HEK293T (cell line): ENCODE measurements around the gene ISM1.

Experiments
- CTCF ChIA-PET: fragments of 350-600 bp; formaldehyde crosslinking; extraction: SDS; loops from one replicate; lab custom pipeline; 2021; ENCODE audit warnings: antibody characterized with exemption, inconsistent platforms; lab: Yijun Ruan, JAX
- POLR2A ChIA-PET: fragments of 350-600 bp; formaldehyde crosslinking; extraction: SDS; loops from one replicate; lab custom pipeline; 2020; ENCODE audit warnings: antibody characterized with exemption, inconsistent platforms; lab: Yijun Ruan, JAX
- DNase-seq: peaks from one replicate; pipeline ENCODE4 v3.0.0; 2012; ENCODE audit warnings: mixed read lengths; ENCODE audit errors: extremely low spot score
- ARNT ChIP-seq: fragments of 450-650 bp; IDR thresholded peaks from 2 replicates; pipeline ENCODE4 v1.6.1; 2017; ENCODE audit warnings: mild to moderate bottlenecking
- BHLHE40 ChIP-seq: fragments of 450-650 bp; IDR thresholded peaks from 2 replicates; pipeline ENCODE4 v1.6.1; 2016; ENCODE audit warnings: mild to moderate bottlenecking, moderate library complexity, borderline replicate concordance
- CTBP1 ChIP-seq: fragments of 450-650 bp; IDR thresholded peaks from 2 replicates; pipeline ENCODE4 v1.6.1; 2016; ENCODE audit warnings: borderline replicate concordance
- ELF4 ChIP-seq: fragments of 450-650 bp; IDR thresholded peaks from 2 replicates; pipeline ENCODE4 v1.6.1; 2017; ENCODE audit warnings: antibody characterized with exemption
- FOXA1 ChIP-seq: fragments of 450-650 bp; IDR thresholded peaks from 2 replicates; pipeline ENCODE4 v1.6.1; 2016; ENCODE audit warnings: mild to moderate bottlenecking
- FOXK2 ChIP-seq: fragments of 450-650 bp; IDR thresholded peaks from 2 replicates; pipeline ENCODE4 v1.6.1; 2016; ENCODE audit warnings: mild to moderate bottlenecking
- FOXM1 ChIP-seq: fragments of 450-650 bp; IDR thresholded peaks from 2 replicates; pipeline ENCODE4 v1.6.1; 2017; ENCODE audit warnings: mild to moderate bottlenecking, borderline replicate concordance
- HDGF ChIP-seq: fragments of 450-650 bp; IDR thresholded peaks from 2 replicates; pipeline ENCODE4 v1.6.1; 2017; ENCODE audit warnings: antibody characterized with exemption, borderline replicate concordance
- L3MBTL2 ChIP-seq: fragments of 450-650 bp; conservative IDR thresholded peaks from 2 replicates; pipeline ENCODE4 v1.6.1; 2016; ENCODE audit warnings: mild to moderate bottlenecking
- LEF1 ChIP-seq: fragments of 450-650 bp; IDR thresholded peaks from 2 replicates; pipeline ENCODE4 v1.6.1; 2017; ENCODE audit warnings: mild to moderate bottlenecking, borderline replicate concordance
- NFRKB ChIP-seq: fragments of 450-650 bp; IDR thresholded peaks from 2 replicates; pipeline ENCODE4 v1.6.1; 2016; ENCODE audit warnings: mild to moderate bottlenecking, moderate library complexity
- SP1 ChIP-seq: fragments of 450-650 bp; IDR thresholded peaks from 2 replicates; pipeline ENCODE4 v1.6.1; 2017
- SUZ12 ChIP-seq: fragments of 450-650 bp; IDR thresholded peaks from 2 replicates; pipeline ENCODE4 v1.6.1; 2016; ENCODE audit warnings: mild to moderate bottlenecking
- TARDBP ChIP-seq: fragments of 450-650 bp; IDR thresholded peaks from 2 replicates; pipeline ENCODE4 v1.6.1; 2016
- ZNF384 ChIP-seq: fragments of 450-650 bp; IDR thresholded peaks from 2 replicates; pipeline ENCODE4 v1.6.1; 2016
- TF ChIP-seq, protein P1 (sequence below): fragments of 450-650 bp; IDR thresholded peaks from 2 replicates; pipeline ENCODE4 v1.6.1; 2016

The ISM1 gene

DNA sequence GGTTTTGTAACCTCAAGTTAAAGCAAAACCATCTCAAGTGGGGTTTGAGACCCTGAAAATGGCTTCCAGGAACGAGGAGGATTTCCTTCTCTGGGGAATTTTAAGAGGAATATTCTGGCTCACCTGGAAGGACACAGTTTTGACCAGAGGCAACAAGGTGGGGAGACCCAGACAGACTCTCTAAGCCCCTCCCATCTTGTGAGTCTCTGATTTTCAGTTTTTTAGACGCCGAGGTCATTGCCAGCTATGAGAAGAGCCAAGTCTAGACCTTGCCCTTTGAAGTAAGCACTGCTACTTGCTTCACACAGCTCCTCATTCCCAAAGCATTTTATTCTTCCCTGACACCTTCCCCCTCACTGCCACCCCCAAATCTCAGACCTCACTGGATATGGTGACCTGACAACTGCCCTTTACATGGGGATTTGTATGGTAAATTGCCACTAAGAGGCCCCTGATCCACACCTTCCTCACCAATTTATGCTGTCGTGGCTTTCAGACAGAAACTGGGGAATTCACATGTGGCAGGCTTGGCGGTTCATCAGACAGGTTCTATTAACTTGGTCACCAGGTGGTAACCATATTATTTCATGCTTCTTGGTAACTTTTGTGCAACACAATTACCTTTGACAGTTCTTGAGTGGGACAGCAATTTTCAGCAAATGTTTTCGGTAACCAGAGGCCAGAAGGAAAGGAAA is 116.2 kb downstream of the ISM1 start:
- DNase-seq: no peak
- ChIA-PET CTCF (no interaction called here), POLR2A (no interaction called here)
- no peak for TF ChIP-seq HDGF
- TF ChIP-seq TARDBP: no peak
- no peak for TF ChIP-seq SUZ12
- TF ChIP-seq LEF1: no peak
- TF ChIP-seq CTBP1: no peak

DNA sequence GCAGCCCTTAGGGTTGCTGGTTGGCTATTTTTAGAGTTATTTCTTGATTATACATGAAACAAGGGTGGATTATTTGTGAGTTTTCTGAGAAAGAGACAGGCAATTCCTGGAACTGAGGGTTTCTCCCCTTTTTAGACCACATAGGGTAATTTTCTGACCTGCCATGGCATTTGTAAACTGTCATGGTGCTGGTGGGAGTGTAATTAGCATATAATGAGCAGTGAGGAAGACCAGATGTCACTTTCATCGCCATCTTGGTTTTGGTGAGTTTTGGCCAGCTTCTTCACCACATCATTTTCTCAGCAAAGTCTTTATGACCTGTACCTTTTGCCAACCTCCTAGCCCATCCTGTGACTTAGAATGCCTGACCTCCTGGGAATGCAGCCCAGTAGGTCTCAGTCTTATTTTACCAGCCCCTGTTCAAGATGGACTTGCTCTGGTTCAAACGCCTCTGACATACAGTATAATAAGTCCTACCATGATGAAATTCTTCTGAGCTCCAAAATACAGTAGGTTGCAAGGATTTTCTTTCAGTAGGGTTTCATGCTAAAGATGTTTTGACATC is 117.1 kb downstream of the ISM1 start:
- TF ChIP-seq FOXM1 (no peak), FOXK2 (no peak), ZNF384 (no peak), ARNT (no peak), L3MBTL2 (no peak), ELF4 (no peak), NFRKB (no peak), SP1 (no peak), CTBP1 (no peak), FOXA1 (no peak), HDGF (no peak), SUZ12 (no peak), LEF1 (no peak), BHLHE40 (no peak)
- TF ChIP-seq, protein P1, sequence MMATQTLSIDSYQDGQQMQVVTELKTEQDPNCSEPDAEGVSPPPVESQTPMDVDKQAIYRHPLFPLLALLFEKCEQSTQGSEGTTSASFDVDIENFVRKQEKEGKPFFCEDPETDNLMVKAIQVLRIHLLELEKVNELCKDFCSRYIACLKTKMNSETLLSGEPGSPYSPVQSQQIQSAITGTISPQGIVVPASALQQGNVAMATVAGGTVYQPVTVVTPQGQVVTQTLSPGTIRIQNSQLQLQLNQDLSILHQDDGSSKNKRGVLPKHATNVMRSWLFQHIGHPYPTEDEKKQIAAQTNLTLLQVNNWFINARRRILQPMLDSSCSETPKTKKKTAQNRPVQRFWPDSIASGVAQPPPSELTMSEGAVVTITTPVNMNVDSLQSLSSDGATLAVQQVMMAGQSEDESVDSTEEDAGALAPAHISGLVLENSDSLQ: no peak
- no peak for DNase-seq
- ChIA-PET POLR2A (no interaction called here), CTCF (no interaction called here)

- POLR2A ChIA-PET: no interaction called here
- TF ChIP-seq HDGF: no peak
- no peak for TF ChIP-seq ARNT
- TF ChIP-seq NFRKB: no peak
- TF ChIP-seq BHLHE40: no peak
- no peak for TF ChIP-seq LEF1
- CTCF ChIA-PET: no interaction called here
- DNase-seq: no peak
Measured at GRCh38 chr20:13338999-13339411, 117.9 kb downstream of the ISM1 start.

DNA sequence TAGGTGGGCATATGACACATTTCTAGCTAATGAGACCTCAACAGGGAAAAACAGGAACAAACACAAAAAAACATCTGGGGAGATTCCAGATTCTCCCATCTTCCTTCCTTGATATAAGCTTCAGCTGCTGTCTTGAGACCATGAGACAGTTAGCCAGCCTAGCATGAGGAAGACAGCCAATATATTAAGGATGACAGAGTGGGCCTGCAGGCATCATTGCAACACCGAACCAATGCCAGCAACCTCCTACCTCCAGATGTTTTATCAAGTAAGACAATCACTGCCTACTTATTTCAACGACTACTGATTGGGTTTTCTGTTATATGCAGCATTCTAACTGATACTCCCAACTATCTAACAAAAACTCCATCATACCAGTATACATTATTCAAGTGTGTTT is 119.0 kb downstream of the ISM1 start:
- TF ChIP-seq ZNF384 (no peak), ELF4 (no peak), ARNT (no peak), NFRKB (no peak), FOXA1 (no peak)
- TF ChIP-seq, protein P1: no peak
- DNase-seq: no peak
- ChIA-PET CTCF (interaction anchor here (1.0 kb wide), 2 partner anchors 15 to 37 kb away, joined by 3 read pairs; no protein-coding TSS in a partner anchor), POLR2A (no interaction called here)

- ChIA-PET CTCF (no interaction called here), POLR2A (no interaction called here)
- TF ChIP-seq BHLHE40 (no peak), NFRKB (no peak), LEF1 (no peak), ZNF384 (no peak), ARNT (no peak), FOXM1 (no peak), TARDBP (no peak), ELF4 (no peak), HDGF (no peak), SP1 (no peak), FOXK2 (no peak), CTBP1 (no peak), FOXA1 (no peak), SUZ12 (no peak), L3MBTL2 (no peak)
- TF ChIP-seq, protein P1: no peak
- DNase-seq: no peak
Measured at GRCh38 chr20:13341737-13342393, 120.8 kb downstream of the ISM1 start.

DNA sequence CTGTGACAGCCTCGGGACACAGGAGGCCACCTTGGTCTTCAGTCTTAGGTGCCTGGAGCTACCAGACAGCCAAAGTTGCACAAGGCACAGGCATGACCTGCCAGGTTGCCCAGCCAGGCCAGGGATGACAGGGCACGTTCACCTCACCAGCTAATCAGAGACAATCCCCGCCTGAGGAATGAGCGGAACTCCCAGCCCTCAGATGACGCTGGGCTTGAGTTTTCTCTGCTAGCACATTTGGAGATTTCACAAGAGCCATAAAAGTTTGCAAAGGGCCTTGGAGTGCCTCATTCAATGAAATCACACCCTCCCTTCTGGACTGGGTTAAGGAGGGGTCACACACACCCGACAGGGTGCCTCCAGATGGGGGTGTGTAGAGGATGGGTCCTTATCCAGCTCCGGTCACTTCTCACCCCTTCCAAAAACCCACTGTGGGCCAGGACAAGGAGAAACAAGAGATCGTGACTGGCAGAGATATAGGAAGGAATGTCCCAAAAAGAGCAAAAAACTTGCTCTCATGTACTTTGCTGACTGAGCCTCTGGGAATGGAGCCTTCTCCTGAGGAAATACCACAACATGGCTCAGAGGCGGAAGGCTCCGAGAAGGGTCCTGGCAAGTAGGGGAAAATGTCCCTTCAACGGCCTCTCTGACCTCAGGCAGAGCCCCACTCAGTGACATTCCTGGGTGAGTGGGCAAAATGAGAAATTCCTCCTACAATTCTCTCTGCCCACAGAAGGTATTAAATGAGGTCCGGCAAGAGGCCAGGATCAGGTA is 121.6 kb downstream of the ISM1 start:
- TF ChIP-seq HDGF: no peak
- TF ChIP-seq LEF1: no peak
- no peak for TF ChIP-seq NFRKB
- TF ChIP-seq ARNT: no peak
- TF ChIP-seq FOXA1: no peak
- no peak for TF ChIP-seq ELF4
- no peak for TF ChIP-seq L3MBTL2
- TF ChIP-seq ZNF384: no peak
- no peak for TF ChIP-seq BHLHE40
- no peak for TF ChIP-seq CTBP1
- TF ChIP-seq TARDBP: no peak
- TF ChIP-seq SUZ12: no peak
- no peak for TF ChIP-seq SP1
- TF ChIP-seq, protein P1: no peak
- TF ChIP-seq FOXK2: no peak
- TF ChIP-seq FOXM1: no peak
- no peak for DNase-seq
- ChIA-PET CTCF (no interaction called here), POLR2A (no interaction called here)
